HG03060 (cell line): ENCODE data around the gene PLA2G2C.
"Not testable (repeated sequence)": the region's sequence is repeated elsewhere in the genome, so short reads cannot be mapped to it uniquely, and the experiment has no call there.

Source experiments
- ATAC-seq: cut with Tn5 transposase; IDR thresholded peaks from one replicate; pipeline ENCODE4 v1.9.1; 2021; ENCODE audit warnings: low read depth, moderate number of reproducible peaks; ENCODE audit not compliant: unreplicated experiment

Gene PLA2G2C

GRCh38 chr1:20138346-20138745 is 48.0 kb downstream of the PLA2G2C start:
- no peak for ATAC-seq

DNA sequence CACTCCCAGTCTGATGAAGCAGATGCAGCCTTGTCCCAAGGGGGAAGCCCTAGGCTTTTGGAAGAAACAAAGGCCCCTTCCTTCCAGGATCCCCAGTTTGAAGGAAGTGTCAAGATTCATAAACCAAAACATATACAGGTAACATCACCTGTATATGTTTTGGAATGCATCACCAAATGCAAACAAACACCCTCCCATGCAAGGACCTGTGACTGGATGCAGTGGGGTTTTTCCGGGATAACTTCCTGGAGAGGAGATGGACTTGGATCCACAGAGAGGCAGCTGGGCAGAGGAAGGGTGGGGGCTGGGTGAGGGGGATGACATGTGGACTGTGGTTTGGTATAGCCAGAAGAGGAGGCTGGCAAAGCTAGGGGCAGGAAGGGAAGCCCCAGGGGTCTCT is 48.7 kb downstream of the PLA2G2C start:
- ATAC-seq: no peak

DNA sequence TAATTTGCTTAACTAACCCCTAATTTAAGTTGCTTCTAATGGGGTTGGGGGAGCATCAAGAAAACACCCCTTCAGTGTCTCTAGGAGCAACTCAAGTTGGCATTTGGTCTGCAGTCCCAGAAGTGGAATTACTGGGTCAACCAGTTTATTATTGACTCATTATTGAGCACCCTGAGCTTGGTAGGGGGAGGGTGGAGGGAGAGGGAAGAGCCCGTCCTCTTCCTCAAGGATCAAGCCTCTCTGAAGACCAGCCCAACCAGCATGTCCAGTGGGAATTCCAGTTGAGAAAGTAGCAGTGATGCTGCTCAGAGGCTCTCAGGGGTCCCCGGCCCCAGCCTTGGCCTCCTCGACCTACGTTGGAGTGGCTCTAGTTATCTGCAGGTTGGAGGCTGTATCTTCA is 49.3 kb downstream of the PLA2G2C start:
- ATAC-seq: no peak

- ATAC-seq: no peak
Observed at GRCh38 chr1:20136249-20136648, 50.1 kb downstream of the PLA2G2C start.

GRCh38 chr1:20134995-20135394 is 51.3 kb downstream of the PLA2G2C start:
- no peak for ATAC-seq

DNA sequence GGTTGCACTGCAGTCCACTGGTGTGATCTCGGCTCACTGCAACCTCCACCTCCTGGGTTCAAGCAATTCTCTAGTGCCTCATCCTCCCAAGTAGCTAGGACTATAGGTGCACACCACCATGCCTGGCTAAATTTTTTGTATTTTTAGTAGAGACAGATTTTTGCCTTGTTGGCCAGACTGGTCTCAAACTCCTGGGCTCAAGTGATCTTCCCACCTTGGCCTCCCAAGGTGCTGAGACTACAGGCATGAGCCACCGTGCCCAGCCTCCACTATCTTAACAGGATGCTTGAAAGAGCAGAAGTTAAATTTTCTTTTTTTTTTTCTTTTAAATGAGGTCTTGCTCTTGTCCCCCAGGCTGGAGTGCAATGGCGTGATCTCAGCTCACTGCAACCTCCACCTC is 55.8 kb downstream of the PLA2G2C start:
- ATAC-seq: not testable (repeated sequence)

GRCh38 chr1:20126806-20127440 is 59.4 kb downstream of the PLA2G2C start:
- no peak for ATAC-seq

GRCh38 chr1:20126041-20126805 is 60.1 kb downstream of the PLA2G2C start:
- ATAC-seq: no peak

- no peak for ATAC-seq
Observed at GRCh38 chr1:20125100-20125499, 61.2 kb downstream of the PLA2G2C start.

DNA sequence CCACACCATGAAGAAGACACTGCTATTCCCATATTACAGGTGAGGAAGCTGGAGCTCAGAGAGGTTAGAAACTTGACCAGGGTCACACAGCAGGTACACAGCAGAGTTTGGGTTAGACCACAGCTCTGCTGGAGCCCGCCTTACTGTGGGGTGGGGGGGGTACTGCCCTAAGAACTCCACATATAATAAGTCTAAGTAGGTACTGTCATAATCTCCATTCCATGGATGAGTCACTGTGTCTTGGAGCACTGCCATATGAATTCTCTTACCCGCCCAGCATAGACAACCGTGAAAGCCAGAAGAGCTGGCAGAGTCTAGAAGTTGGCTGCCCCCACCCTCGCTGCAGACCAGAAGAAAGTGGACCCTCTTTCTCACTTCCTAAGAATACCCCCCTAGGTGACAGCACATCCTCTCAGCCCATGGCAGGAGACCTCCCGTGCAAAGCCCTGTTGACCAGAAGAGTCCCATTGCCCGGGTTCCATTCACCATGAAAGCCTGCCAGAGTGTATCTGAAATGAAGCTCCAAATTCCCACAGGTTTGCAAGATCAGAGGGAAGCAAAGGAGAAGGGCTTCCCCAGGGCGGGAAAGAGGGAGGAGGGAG is 61.8 kb downstream of the PLA2G2C start:
- ATAC-seq: no peak

GRCh38 chr1:20123722-20124455 is 62.4 kb downstream of the PLA2G2C start:
- no peak for ATAC-seq

- ATAC-seq: no peak
Observed at GRCh38 chr1:20120796-20121195, 65.5 kb downstream of the PLA2G2C start.

DNA sequence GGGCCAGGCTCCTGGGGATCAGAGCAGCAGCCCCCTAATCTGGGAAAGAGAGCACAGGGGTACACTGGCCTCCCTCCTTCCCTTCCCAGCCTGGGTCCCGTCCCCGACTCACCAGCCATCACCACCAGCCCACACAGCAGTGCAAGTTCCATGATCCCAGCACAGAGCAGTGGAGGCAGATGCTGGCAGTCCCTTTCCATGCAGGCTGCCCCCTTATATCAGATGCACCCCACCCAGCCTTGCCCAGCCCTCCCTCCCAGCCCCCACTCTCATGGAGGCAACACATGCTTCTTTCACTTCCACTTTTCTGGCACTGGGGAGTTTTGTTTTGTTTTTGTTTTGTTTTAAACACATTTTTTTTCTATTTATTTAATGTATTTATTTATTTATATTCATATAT is 67.0 kb downstream of the PLA2G2C start, which contains the start of gene PLA2G2D:
Gene PLA2G2D (minus strand): TSS at position 190 of the 400 bp plus-strand sequence. CDS start 38 bp downstream, at position 152.
- no peak for ATAC-seq

DNA sequence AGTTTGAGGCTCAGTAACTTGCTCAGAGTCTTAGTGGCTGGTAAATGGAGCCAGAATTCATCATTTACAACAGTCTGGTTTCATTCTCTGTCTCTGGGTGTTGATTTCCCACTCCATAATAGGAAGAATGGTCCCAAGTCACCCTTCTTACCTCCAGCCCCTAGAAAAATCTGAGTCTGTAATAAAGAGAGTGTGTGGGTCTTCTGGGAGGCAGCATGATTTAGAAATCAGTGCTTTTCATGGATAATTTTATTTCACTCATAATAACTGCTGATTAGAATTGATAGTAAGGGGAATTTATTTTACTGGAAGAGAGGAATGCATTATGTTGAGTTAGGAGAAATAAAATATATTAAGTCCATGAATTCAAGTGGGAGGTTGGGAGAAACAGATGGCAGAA is 69.1 kb downstream of the PLA2G2C start:
- ATAC-seq: no peak

DNA sequence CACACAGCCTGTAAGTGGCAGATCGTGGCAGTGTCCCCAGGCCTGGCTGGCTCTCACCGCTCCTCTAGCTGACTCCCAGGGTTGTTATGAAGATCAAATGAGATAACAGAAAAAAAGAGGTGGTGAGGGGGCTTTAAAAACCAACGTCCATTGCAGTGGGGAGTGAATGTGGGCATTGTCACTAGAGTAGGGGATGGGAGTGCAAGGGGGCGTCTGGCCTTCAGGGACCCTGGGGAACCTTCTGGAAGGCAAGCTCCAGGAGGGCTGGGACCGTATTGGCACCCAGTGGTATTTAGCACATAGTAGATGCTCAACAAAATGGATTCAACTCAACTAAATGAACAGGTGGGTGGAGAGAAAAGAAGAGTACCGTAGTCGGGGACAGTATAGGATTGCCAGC is 70.4 kb downstream of the PLA2G2C start:
- no peak for ATAC-seq

- no peak for ATAC-seq
Observed at GRCh38 chr1:20115479-20115878, 70.8 kb downstream of the PLA2G2C start.

DNA sequence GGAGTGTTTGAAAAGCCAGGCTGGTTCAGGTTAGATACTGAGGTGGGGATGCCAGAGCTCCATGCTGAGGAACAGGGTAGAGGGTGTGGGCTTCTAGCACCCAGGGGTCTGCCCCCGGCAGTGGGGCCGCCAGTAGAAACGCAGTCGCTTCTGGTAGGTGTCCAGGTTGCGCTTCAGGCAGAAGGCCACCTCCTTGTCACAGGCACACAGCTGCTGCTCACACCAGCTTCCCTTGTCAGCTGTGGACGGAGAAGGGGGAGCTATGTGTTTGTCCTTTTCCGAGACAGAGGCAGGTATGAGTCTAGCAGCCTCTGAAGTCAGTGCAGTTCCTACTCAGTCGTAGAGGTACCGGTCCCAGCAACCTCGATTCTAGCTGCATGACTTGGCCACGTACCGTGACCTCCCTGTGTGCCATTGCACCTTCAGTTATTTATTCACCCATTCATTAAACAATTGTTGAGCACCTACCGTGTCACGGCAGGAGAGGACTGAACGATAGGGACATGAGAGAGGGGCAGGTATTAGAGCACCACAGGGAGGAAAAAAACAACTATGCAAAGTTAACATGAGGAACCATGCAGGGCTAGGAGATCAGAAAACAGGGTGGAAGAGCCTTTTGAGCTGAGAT is 72.2 kb downstream of the PLA2G2C start:
- no peak for ATAC-seq
